ENCODE measurements around the gene MPRIP.

The MPRIP gene

GRCh38 chr17:17017343-17018014 lies 24.8 kb upstream of the MPRIP start:
- H3K4me1 ChIP-seq (ENCODE audit: control insufficient read depth, low read depth, low read length), result peaks cover 5% of the 10 kb centered on the region
- no peak overlapping the region for H3K23ac ChIP-seq (ENCODE audit: low read length)
- no peak overlapping the region for H3K4ac ChIP-seq (ENCODE audit: low read depth, low read length)
- no peak overlapping the region for H3K9ac ChIP-seq (ENCODE audit: low read length)
- H3K4me2 ChIP-seq (ENCODE audit: low read length), result no peak overlapping the region
- H3K4me3 ChIP-seq (ENCODE audit: low read length), result no peak overlapping the region
- DNase-seq, result no peak
- no peak overlapping the region for H3K18ac ChIP-seq (ENCODE audit: low read length)
- no peaks in the 10 kb centered on the region for H3K36me3 ChIP-seq (ENCODE audit: control insufficient read depth, insufficient read depth, low read length)
- no peak overlapping the region for H3K27ac ChIP-seq (ENCODE audit: low read depth, low read length)
- H2BK5ac ChIP-seq (ENCODE audit: low read length), result no peak overlapping the region
- H3K27me3 ChIP-seq (ENCODE audit: insufficient read depth, low read length, poor library complexity), result no peaks in the 10 kb centered on the region
- no peak overlapping the region for H2BK120ac ChIP-seq (ENCODE audit: low read depth, low read length)
- H3K56ac ChIP-seq (ENCODE audit: low read length), result no peak overlapping the region
- H3K79me2 ChIP-seq (ENCODE audit: control insufficient read depth, insufficient read depth, low read length), result no peaks in the 10 kb centered on the region
- no peak overlapping the region for H2AK5ac ChIP-seq (ENCODE audit: low read length)
- no peaks in the 10 kb centered on the region for H3K79me1 ChIP-seq (ENCODE audit: low read length)
- no CpG with 5 or more reads among the region's 8 CpGs for WGBS (ENCODE audit: extremely low coverage, insufficient coverage, low lambda C conversion rate)
- no peak overlapping the region for H4K5ac ChIP-seq (ENCODE audit: low read length)
- no peak overlapping the region for H4K8ac ChIP-seq (ENCODE audit: low read depth, low read length)
- no peak overlapping the region for H2BK15ac ChIP-seq (replicated peaks; ENCODE audit: low read depth)

- Histone ChIP-seq H3K56ac (ENCODE audit: low read length) (no peak overlapping the region), H4K5ac (ENCODE audit: low read length) (no peak overlapping the region), H3K4me1 (ENCODE audit: control insufficient read depth, low read depth, low read length) (peaks cover 5% of the 10 kb centered on the region), H3K27ac (ENCODE audit: low read depth, low read length) (no peak overlapping the region), H3K4me3 (ENCODE audit: low read length) (no peak overlapping the region), H3K36me3 (ENCODE audit: control insufficient read depth, insufficient read depth, low read length) (no peaks in the 10 kb centered on the region), H3K79me1 (ENCODE audit: low read length) (no peaks in the 10 kb centered on the region), H3K27me3 (ENCODE audit: insufficient read depth, low read length, poor library complexity) (no peaks in the 10 kb centered on the region), H2BK120ac (ENCODE audit: low read depth, low read length) (no peak overlapping the region), H3K18ac (ENCODE audit: low read length) (no peak overlapping the region), H3K4me2 (ENCODE audit: low read length) (no peak overlapping the region), H3K9ac (ENCODE audit: low read length) (no peak overlapping the region), H2BK15ac (replicated peaks; ENCODE audit: low read depth) (no peak overlapping the region), H3K79me2 (ENCODE audit: control insufficient read depth, insufficient read depth, low read length) (no peaks in the 10 kb centered on the region), H3K4ac (ENCODE audit: low read depth, low read length) (no peak overlapping the region), H4K8ac (ENCODE audit: low read depth, low read length) (no peak overlapping the region), H2AK5ac (ENCODE audit: low read length) (no peak overlapping the region), H2BK5ac (ENCODE audit: low read length) (no peak overlapping the region), H3K23ac (ENCODE audit: low read length) (no peak overlapping the region)
- DNase-seq, result no peak
- WGBS (ENCODE audit: extremely low coverage, insufficient coverage, low lambda C conversion rate), result no CpG with 5 or more reads among the region's 11 CpGs
Measured at GRCh38 chr17:17018021-17018441, 24.2 kb upstream of the MPRIP start.

GRCh38 chr17:17018612-17019429 lies 23.4 kb upstream of the MPRIP start:
- H3K36me3 ChIP-seq (ENCODE audit: control insufficient read depth, insufficient read depth, low read length), result no peaks in the 10 kb centered on the region
- no CpG with 5 or more reads among the region's 10 CpGs for WGBS (ENCODE audit: extremely low coverage, insufficient coverage, low lambda C conversion rate)
- no peak for DNase-seq
- H3K56ac ChIP-seq (ENCODE audit: low read length), result no peak overlapping the region
- H3K4ac ChIP-seq (ENCODE audit: low read depth, low read length), result no peak overlapping the region
- no peak overlapping the region for H4K8ac ChIP-seq (ENCODE audit: low read depth, low read length)
- H3K4me3 ChIP-seq (ENCODE audit: low read length), result no peak overlapping the region
- no peak overlapping the region for H4K5ac ChIP-seq (ENCODE audit: low read length)
- H3K23ac ChIP-seq (ENCODE audit: low read length), result no peak overlapping the region
- H2BK15ac ChIP-seq (replicated peaks; ENCODE audit: low read depth), result no peak overlapping the region
- H3K4me1 ChIP-seq (ENCODE audit: control insufficient read depth, low read depth, low read length), result peaks cover 5% of the 10 kb centered on the region
- H3K79me2 ChIP-seq (ENCODE audit: control insufficient read depth, insufficient read depth, low read length), result no peaks in the 10 kb centered on the region
- no peak overlapping the region for H3K27ac ChIP-seq (ENCODE audit: low read depth, low read length)
- H3K4me2 ChIP-seq (ENCODE audit: low read length), result no peak overlapping the region
- no peak overlapping the region for H2BK120ac ChIP-seq (ENCODE audit: low read depth, low read length)
- no peaks in the 10 kb centered on the region for H3K79me1 ChIP-seq (ENCODE audit: low read length)
- no peak overlapping the region for H2AK5ac ChIP-seq (ENCODE audit: low read length)
- H3K18ac ChIP-seq (ENCODE audit: low read length), result no peak overlapping the region
- H3K27me3 ChIP-seq (ENCODE audit: insufficient read depth, low read length, poor library complexity), result no peaks in the 10 kb centered on the region
- no peak overlapping the region for H2BK5ac ChIP-seq (ENCODE audit: low read length)
- H3K9ac ChIP-seq (ENCODE audit: low read length), result no peak overlapping the region

GRCh38 chr17:17019430-17019762 lies 22.9 kb upstream of the MPRIP start:
- no peak overlapping the region for H3K23ac ChIP-seq (ENCODE audit: low read length)
- no peak overlapping the region for H2AK5ac ChIP-seq (ENCODE audit: low read length)
- no CpG with 5 or more reads among the region's 5 CpGs for WGBS (ENCODE audit: extremely low coverage, insufficient coverage, low lambda C conversion rate)
- no peak overlapping the region for H3K4me2 ChIP-seq (ENCODE audit: low read length)
- H4K5ac ChIP-seq (ENCODE audit: low read length), result no peak overlapping the region
- H2BK5ac ChIP-seq (ENCODE audit: low read length), result no peak overlapping the region
- H3K9ac ChIP-seq (ENCODE audit: low read length), result no peak overlapping the region
- no peak overlapping the region for H3K27ac ChIP-seq (ENCODE audit: low read depth, low read length)
- no peak overlapping the region for H3K4ac ChIP-seq (ENCODE audit: low read depth, low read length)
- H3K4me1 ChIP-seq (ENCODE audit: control insufficient read depth, low read depth, low read length), result peaks cover 5% of the 10 kb centered on the region
- no peaks in the 10 kb centered on the region for H3K79me2 ChIP-seq (ENCODE audit: control insufficient read depth, insufficient read depth, low read length)
- no peak for DNase-seq
- no peak overlapping the region for H3K56ac ChIP-seq (ENCODE audit: low read length)
- H2BK15ac ChIP-seq (replicated peaks; ENCODE audit: low read depth), result no peak overlapping the region
- no peak overlapping the region for H3K4me3 ChIP-seq (ENCODE audit: low read length)
- H3K79me1 ChIP-seq (ENCODE audit: low read length), result no peaks in the 10 kb centered on the region
- no peaks in the 10 kb centered on the region for H3K27me3 ChIP-seq (ENCODE audit: insufficient read depth, low read length, poor library complexity)
- no peak overlapping the region for H4K8ac ChIP-seq (ENCODE audit: low read depth, low read length)
- no peak overlapping the region for H3K18ac ChIP-seq (ENCODE audit: low read length)
- no peaks in the 10 kb centered on the region for H3K36me3 ChIP-seq (ENCODE audit: control insufficient read depth, insufficient read depth, low read length)
- H2BK120ac ChIP-seq (ENCODE audit: low read depth, low read length), result no peak overlapping the region

GRCh38 chr17:17019891-17020456 lies 22.3 kb upstream of the MPRIP start:
- Histone ChIP-seq H4K8ac (ENCODE audit: low read depth, low read length) (no peak overlapping the region), H3K23ac (ENCODE audit: low read length) (no peak overlapping the region), H3K4ac (ENCODE audit: low read depth, low read length) (no peak overlapping the region), H4K5ac (ENCODE audit: low read length) (no peak overlapping the region), H3K56ac (ENCODE audit: low read length) (no peak overlapping the region), H2AK5ac (ENCODE audit: low read length) (no peak overlapping the region), H2BK15ac (replicated peaks; ENCODE audit: low read depth) (no peak overlapping the region), H3K18ac (ENCODE audit: low read length) (no peak overlapping the region), H3K79me2 (ENCODE audit: control insufficient read depth, insufficient read depth, low read length) (no peaks in the 10 kb centered on the region), H3K4me2 (ENCODE audit: low read length) (no peak overlapping the region), H2BK120ac (ENCODE audit: low read depth, low read length) (no peak overlapping the region), H3K27ac (ENCODE audit: low read depth, low read length) (no peak overlapping the region), H3K27me3 (ENCODE audit: insufficient read depth, low read length, poor library complexity) (no peaks in the 10 kb centered on the region), H3K4me3 (ENCODE audit: low read length) (no peak overlapping the region), H3K9ac (ENCODE audit: low read length) (no peak overlapping the region), H2BK5ac (ENCODE audit: low read length) (no peak overlapping the region), H3K4me1 (ENCODE audit: control insufficient read depth, low read depth, low read length) (peaks cover 5% of the 10 kb centered on the region), H3K36me3 (ENCODE audit: control insufficient read depth, insufficient read depth, low read length) (no peaks in the 10 kb centered on the region), H3K79me1 (ENCODE audit: low read length) (no peaks in the 10 kb centered on the region)
- no CpG with 5 or more reads among the region's 13 CpGs for WGBS (ENCODE audit: extremely low coverage, insufficient coverage, low lambda C conversion rate)
- DNase-seq, result no peak
